Measurements from ENCODE around the gene KIF2A. TPM values are rescaled to one million over a fixed set of nuclear protein-coding genes. Genes with fewer than 3 reads are reported as not detected.

KIF2A gene
- total RNA-seq, 1 donor = 41.7 TPM

Other genes starting within 250 kb of the KIF2A start
- gene DIMT1, start 97.7 kb downstream of the KIF2A start, total RNA-seq = 24.5 TPM
- gene IPO11, start 106.6 kb downstream of the KIF2A start, total RNA-seq = 27.5 TPM

All from hematopoietic multipotent progenitor cell (in vitro differentiated cells).